GM19395 (cell line): ENCODE data around the gene MRPL51.
A peak's percentile ranks its signal among the peaks of the same experiment; 100 is the strongest.
"Not testable (repeated sequence)": the region's sequence is repeated elsewhere in the genome, so short reads cannot be mapped to it uniquely, and the experiment has no call there.

Source experiments
- ATAC-seq: cut with Tn5 transposase; IDR thresholded peaks from one replicate; pipeline ENCODE4 v1.9.1; 2021; ENCODE audit warnings: mild to moderate bottlenecking, moderate library complexity; ENCODE audit not compliant: unreplicated experiment

Gene MRPL51

GRCh38 chr12:6532051-6532926 lies 39.2 kb upstream of the MRPL51 start:
- ATAC-seq = no peak

DNA sequence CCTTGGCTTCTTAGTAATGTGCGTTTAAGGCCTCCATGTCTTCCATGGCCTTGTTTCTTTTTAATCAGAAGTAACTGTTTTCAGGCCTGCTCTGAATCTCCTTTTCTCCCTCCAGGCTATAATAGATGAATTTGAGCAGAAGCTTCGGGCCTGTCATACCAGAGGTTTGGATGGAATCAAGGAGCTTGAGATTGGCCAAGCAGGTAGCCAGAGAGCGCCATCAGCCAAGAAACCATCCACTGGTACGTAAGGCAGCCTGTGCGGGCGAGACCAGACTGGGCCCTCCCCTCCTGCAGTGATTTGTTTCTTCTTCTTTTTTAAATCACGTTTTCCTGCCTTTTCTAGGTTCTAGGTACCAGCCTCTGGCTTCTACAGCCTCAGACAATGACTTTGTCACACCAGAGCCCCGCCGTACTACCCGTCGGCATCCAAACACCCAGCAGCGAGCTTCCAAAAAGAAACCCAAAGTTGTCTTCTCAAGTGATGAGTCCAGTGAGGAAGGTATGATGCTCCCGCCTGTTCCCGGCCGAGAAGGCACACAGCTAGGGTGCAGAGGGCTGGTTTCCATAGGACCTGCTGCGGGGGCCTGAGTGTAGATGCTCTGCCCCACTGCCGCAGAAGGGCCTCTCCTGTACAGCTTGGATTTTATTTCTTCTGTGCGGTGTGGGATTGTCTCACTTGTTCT lies 37.7 kb upstream of the MRPL51 start:
- no peak for ATAC-seq

DNA sequence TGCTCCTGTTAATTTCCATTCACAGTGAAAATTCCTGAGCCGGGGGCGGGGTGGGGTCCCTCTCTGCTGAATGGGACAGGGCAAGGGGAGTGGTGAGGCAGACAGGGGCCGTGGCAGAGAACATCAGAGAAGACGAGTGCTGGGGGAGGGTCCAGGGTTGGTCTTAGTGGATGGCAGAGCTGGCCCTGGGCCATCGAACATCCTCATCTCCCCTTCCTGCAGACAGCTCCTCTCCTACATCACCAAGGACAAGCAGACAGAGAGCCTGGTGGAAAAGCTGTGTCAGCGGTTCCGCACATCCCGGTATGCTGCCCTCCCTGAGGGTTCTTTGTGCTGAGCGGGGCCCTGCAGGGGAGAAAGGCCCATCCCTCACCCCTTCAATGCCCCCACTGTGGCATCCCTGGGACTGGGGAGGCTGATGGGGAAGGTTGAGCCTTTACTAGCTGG lies 36.3 kb upstream of the MRPL51 start:
- no peak for ATAC-seq

- no peak for ATAC-seq
Observed at GRCh38 chr12:6528539-6529235, 35.6 kb upstream of the MRPL51 start.

DNA sequence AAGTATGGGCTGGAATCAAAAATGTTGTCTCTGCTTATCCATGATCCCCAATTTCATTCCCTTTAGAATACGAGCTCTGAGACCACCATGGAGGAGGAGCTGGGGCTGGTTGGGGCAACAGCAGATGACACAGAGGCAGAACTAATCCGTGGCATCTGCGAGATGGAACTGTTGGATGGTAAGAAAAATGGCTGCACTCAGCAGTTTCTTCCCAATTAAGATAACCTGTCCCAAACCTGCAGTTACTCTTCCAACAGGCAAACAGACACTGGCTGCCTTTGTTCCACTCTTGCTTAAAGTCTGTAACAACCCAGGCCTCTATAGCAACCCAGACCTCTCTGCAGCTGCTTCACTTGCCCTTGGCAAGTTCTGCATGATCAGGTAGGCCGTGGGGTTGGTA lies 34.6 kb upstream of the MRPL51 start:
- no peak for ATAC-seq

DNA sequence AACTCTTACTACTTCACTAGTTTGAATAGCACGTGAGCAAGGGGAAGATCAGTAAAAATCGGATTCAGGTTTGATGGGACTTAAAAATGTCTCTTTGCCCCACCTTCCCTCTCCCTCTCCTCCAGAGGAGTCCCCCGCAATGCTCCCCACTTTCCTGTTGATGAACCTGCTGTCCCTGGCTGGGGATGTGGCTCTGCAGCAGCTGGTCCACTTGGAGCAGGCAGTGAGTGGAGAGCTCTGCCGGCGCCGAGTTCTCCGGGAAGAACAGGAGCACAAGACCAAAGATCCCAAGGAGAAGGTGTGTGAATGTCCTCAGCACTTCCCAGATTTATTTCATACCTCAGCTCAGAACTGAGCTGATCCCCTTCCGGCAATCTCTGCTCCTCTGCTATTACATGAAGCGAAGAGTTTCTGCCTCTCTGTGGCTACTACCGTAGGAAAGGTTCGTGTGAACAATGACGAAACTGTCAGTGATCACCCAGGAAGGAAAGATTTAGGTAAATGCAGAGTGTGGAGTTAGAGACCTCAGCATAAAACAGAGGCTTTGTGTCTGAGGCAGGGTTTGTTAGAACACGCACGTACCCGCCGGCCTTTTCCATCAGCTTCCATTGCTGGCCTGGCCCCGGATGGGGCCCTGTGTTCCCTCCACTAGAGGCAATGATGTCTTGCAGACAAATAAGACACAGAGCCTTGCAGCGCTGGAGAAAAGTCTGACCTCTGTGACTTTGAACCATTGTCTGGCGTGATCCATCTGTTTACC lies 33.9 kb upstream of the MRPL51 start:
- ATAC-seq = no peak

DNA sequence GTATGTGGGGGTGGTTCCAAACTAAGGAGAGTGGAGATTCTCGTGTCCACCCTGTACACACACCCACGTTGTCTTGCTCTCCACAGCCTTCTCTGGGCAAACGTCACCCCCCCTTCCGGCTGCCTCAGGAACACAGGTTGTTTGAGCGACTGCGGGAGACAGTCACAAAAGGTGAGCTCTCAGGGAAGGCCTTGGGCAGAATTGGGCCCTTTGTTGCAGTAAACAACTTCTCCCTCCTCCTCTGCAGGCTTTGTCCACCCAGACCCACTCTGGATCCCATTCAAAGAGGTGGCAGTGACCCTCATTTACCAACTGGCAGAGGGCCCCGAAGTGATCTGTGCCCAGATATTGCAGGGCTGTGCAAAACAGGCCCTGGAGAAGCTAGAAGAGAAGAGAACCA lies 33.1 kb upstream of the MRPL51 start:
- no peak for ATAC-seq

GRCh38 chr12:6524648-6525047 lies 31.6 kb upstream of the MRPL51 start:
- ATAC-seq = no peak

- no peak for ATAC-seq
Observed at GRCh38 chr12:6523708-6524107, 30.6 kb upstream of the MRPL51 start.

GRCh38 chr12:6522193-6522592 lies 29.1 kb upstream of the MRPL51 start:
- no peak for ATAC-seq

DNA sequence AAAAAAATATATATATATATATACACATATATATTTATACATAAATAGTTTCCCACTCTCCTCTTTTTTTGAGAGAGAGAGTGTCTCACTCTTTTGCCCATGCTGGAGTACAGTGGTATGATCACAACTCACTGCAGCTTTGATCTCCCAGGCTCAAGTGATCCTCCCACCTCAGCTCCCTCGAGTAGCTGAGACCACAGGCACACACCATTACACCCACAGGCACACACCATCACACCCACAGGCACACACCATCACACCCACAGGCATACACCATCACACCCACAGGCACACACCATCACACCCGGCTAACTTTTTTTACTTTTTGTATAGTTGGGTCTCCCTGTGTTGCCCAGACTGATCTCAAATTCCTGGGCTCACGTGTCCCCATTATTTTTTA lies 27.1 kb upstream of the MRPL51 start:
- ATAC-seq = no peak

DNA sequence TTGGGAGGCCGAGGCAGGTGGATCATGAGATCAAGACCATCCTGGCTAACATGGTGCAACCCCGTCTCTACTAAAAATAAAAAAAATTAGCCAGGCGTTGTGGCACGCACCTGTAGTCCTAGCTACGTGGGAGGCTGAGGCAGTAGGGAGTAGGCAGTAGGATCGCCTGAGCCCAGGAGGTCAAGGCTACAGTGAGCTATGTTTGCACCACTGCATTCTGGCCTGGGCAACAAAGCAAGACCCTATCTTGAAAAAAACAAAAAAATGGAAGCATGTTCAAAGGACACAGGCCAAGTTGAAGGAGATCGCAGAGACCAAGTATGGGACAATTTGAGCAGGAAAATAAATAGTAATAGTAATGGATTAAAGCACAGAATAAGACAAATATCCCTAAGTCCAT lies 15.0 kb upstream of the MRPL51 start:
- ATAC-seq = no peak

- no peak for ATAC-seq
Observed at GRCh38 chr12:6507102-6507998, 14.3 kb upstream of the MRPL51 start.

- no peak for ATAC-seq
Observed at GRCh38 chr12:6500466-6500865, 7.4 kb upstream of the MRPL51 start.

GRCh38 chr12:6497291-6497690 lies 4.2 kb upstream of the MRPL51 start:
- ATAC-seq = not testable (repeated sequence)

DNA sequence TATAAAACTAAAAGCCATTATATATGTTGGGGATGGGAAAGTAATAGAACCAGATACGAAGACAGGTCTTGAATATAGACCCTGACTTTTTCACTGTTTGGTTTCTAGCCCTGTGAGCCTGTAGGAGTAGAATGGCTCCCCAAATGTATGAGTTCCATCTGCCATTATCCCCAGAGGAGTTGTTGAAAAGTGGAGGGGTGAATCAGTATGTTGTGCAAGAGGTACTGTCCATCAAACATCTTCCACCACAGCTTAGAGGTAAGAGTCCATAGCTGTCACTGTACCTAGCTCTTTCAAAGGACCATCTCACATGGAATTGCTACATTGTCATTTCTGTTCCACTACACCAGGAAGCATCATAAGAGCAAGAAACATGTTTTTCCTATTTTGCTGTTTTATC lies 1.9 kb upstream of the MRPL51 start:
- ATAC-seq = no peak

- ATAC-seq = no peak
Observed at GRCh38 chr12:6494258-6494743, 1.2 kb upstream of the MRPL51 start.

- peak; percentile 85 for ATAC-seq
Observed at GRCh38 chr12:6493497-6494257, 615 bp upstream of the MRPL51 start, which contains the start of gene NCAPD2. Gene NCAPD2 (plus strand): TSS chr12:6494102. CDS start chr12:6495099, 997 bp downstream.

DNA sequence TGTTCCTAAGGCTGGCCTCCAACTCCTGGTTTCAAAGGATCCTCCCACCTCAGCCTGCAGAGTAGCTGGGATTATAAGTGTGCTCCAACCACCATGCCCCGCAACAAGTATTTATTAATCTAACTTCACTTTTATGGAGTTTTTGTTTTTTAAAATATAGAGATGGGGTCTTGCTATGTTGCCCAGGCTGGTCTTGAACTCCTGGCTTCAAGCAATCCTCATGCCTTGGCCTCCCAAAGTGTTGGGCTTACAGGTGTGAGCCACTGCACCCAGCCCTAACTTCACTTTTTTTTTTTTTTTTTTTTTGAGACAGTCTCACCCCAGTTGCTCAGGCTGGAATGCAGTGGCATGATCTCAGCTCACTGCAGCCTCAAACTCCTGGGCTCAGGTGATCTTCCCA lies 2.4 kb downstream of the MRPL51 start:
- not testable (repeated sequence) for ATAC-seq
